Endothelial cell of umbilical vein (primary cell): ENCODE data around the gene KLHL36. TPM values are rescaled to one million over a fixed set of nuclear protein-coding genes. Genes with fewer than 3 reads are reported as not detected.
"Not testable (repeated sequence)": the region's sequence is repeated elsewhere in the genome, so short reads cannot be mapped to it uniquely, and the experiment has no call there.

Experiments used
- BruUV-seq: library from RNA; stranded (reverse); fragments of 400-500 nt; replicated peaks from 2 replicates; lab custom pipeline; 2021; lab: Mats Ljungman, UMichigan
- CTCF ChIA-PET: fragments of 300-600, 350-600 bp; sonication (Branson Sonifier 250); formaldehyde crosslinking; loops from one replicate; lab custom pipeline; 2021; ENCODE audit warnings: antibody characterized with exemption, inconsistent platforms; lab: Charles Lee
- POLR2A ChIA-PET: fragments of 300-600, 350-600 bp; sonication (Branson Sonifier 250); formaldehyde crosslinking; loops from one replicate; lab custom pipeline; 2021; ENCODE audit warnings: antibody characterized with exemption, inconsistent platforms; lab: Charles Lee
- DNase-seq: peaks from one replicate; pipeline ENCODE4 v3.0.0-alpha.2; 2011; ENCODE audit warnings: low read depth, low spot score
- FAIRE-seq: peaks from 2 replicates; lab custom pipeline; 2011; peaks lifted over from hg19 to GRCh38; lab: Jason Lieb, UNC
- H2AFZ ChIP-seq: 2 replicates; pipeline ENCODE4 v1.6.0; 2012; ENCODE audit warnings: low read depth, low read length, control low read depth, inconsistent platforms
- H3K27ac ChIP-seq: 2 replicates; pipeline ENCODE4 v1.5.1; 2011; ENCODE audit warnings: low read depth, mild to moderate bottlenecking, control low read depth, low read length, moderate library complexity; ENCODE audit not compliant: insufficient read depth
- H3K27me3 ChIP-seq, 2 experiments: 2 replicates each; pipeline versions ENCODE4 v1.6.0 to v1.6.1; 2011; ENCODE audit warnings: low read length in 2 of 2, mixed read lengths in 1 of 2; ENCODE audit not compliant: control insufficient read depth in 2 of 2, insufficient read depth in 2 of 2
- H3K36me3 ChIP-seq, 2 experiments: 2 replicates in 1 of 2; 3 replicates in 1 of 2; pipeline ENCODE4 v1.5.1; 2011; ENCODE audit warnings: low read length in 2 of 2, mild to moderate bottlenecking in 1 of 2, moderate library complexity in 1 of 2; ENCODE audit not compliant: control insufficient read depth in 2 of 2, insufficient read depth in 2 of 2; ENCODE audit errors: extremely low read depth in 1 of 2
- H3K4me1 ChIP-seq: 3 replicates; pipeline ENCODE4 v1.5.1; 2011; ENCODE audit warnings: mild to moderate bottlenecking, low read length; ENCODE audit not compliant: control insufficient read depth, insufficient read depth; ENCODE audit errors: extremely low read depth
- H3K4me2 ChIP-seq: 2 replicates; pipeline ENCODE4 v1.6.1; 2011; ENCODE audit warnings: low read length, control low read depth, mixed read lengths; ENCODE audit not compliant: insufficient read depth
- H3K4me3 ChIP-seq, 3 experiments: fragments of 200-600 bp in 1 of 3; sonication (generic), shearing (Covaris generic) in 1 of 3; replicated peaks in 1 of 3; 2 replicates each; pipeline ENCODE4 v1.5.1; 2011 to 2016; ENCODE audit warnings: control low read depth in 3 of 3, low read length in 3 of 3, mild to moderate bottlenecking in 2 of 3, inconsistent platforms in 1 of 3, low read depth in 1 of 3, moderate library complexity in 1 of 3; ENCODE audit not compliant: insufficient read depth in 1 of 3
- H3K79me2 ChIP-seq: 2 replicates; pipeline ENCODE4 v1.6.0; 2012; ENCODE audit warnings: low read length, inconsistent platforms; ENCODE audit not compliant: control insufficient read depth, insufficient read depth
- H3K9ac ChIP-seq: replicated peaks from 2 replicates; pipeline ENCODE3; 2011; ENCODE audit warnings: low read length, control low read depth; ENCODE audit not compliant: insufficient read depth; ENCODE audit errors: extremely low read depth
- H3K9me1 ChIP-seq: replicated peaks from 3 replicates; pipeline ENCODE4 v1.6.0; 2011; ENCODE audit warnings: mild to moderate bottlenecking, low read length; ENCODE audit not compliant: control insufficient read depth, insufficient read depth; ENCODE audit errors: extremely low read depth
- H3K9me3 ChIP-seq: replicated peaks from 2 replicates; pipeline ENCODE4 v1.5.1; 2012; ENCODE audit warnings: low read length, inconsistent platforms; ENCODE audit not compliant: control insufficient read depth, insufficient read depth
- H4K20me1 ChIP-seq: replicated peaks from 2 replicates; pipeline ENCODE3; 2011; ENCODE audit warnings: mild to moderate bottlenecking, low read length; ENCODE audit not compliant: control insufficient read depth, insufficient read depth; ENCODE audit errors: extremely low read depth
- JUN ChIP-seq: IDR thresholded peaks from 2 replicates; pipeline ENCODE4 v1.6.1; 2011; ENCODE audit warnings: borderline replicate concordance, low read depth; ENCODE audit not compliant: insufficient read length, insufficient read depth
- POLR2A ChIP-seq: IDR thresholded peaks from 2 replicates; pipeline ENCODE4 v1.6.1; 2012; ENCODE audit warnings: low read depth, mild to moderate bottlenecking, control low read depth, low read length
- dilution Hi-C: fragments of 300-500 bp; cut with MboI; formaldehyde crosslinking; loops from one replicate; pipeline ENCODE4 v1.15.0; 2019; ENCODE audit warnings: low sequenced_read_pairs; ENCODE audit not compliant: extremely low pct_ligation_motif_present
- intact Hi-C: fragments of 100-400 bp; cut with micrococcal nuclease; formaldehyde crosslinking; loops from one replicate; pipeline ENCODE4 v1.10.0; 2022
- polyA plus RNA-seq, 4 experiments: library from polyadenylated mRNA; depleted of rRNA in 3 of 4; stranded (reverse) in 3 of 4; unstranded in 1 of 4; fragments of >200 nt; gene quantifications; 2 replicates each; pipeline versions ENCODE4 v1.2.1 to v1.2.3, GENCODE V29; 2011 to 2012; ENCODE audit warnings: missing spikeins in 1 of 4
- total RNA-seq: library from RNA; stranded (reverse); gene quantifications from 2 replicates; pipeline ENCODE4 v1.2.3, GENCODE V29; 2021
- TF ChIP-seq, protein P1 (sequence below): IDR thresholded peaks from 2 replicates; pipeline ENCODE4 v1.6.1; 2011; ENCODE audit not compliant: insufficient read depth, insufficient read length

Gene KLHL36
- total and polyA plus RNA-seq, 2 donors (not counting 3 experiments of a cell fraction or from before 2014, with no cell fraction given) = 31.3 to 38.8 TPM

GRCh38 chr16:84687715-84688114 is 39.4 kb downstream of the KLHL36 start:
- CTCF ChIA-PET = interaction anchor here (0.6 to 2.2 kb wide), 5 partner anchors 15 to 265 kb away, joined by 3 to 9 read pairs (median 4); no protein-coding TSS in a partner anchor

GRCh38 chr16:84688163-84688562 is 39.9 kb downstream of the KLHL36 start:
- H3K79me2 ChIP-seq, H3K9ac ChIP-seq, BruUV-seq, H3K36me3 ChIP-seq, H3K27me3 ChIP-seq, POLR2A ChIA-PET, DNase-seq, H2AFZ ChIP-seq, H3K9me3 ChIP-seq, H4K20me1 ChIP-seq, H3K27ac ChIP-seq, H3K4me2 ChIP-seq, H3K4me3 ChIP-seq, intact Hi-C loops, dilution Hi-C loops, FAIRE-seq, H3K9me1 ChIP-seq: not testable (repeated sequence)
- CTCF ChIA-PET = interaction anchor here (0.6 to 2.2 kb wide), 5 partner anchors 15 to 264 kb away, joined by 3 to 9 read pairs (median 4); no protein-coding TSS in a partner anchor
- peaks cover 14% of the 10 kb centered on the region for H3K4me1 ChIP-seq

More at GRCh38 chr16:84687715-84688114, 39.4 kb downstream of the KLHL36 start:
- BruUV-seq = no TSS peak
- H3K9me3 ChIP-seq = no peaks in the 10 kb centered on the region
- H3K4me2 ChIP-seq = no peak overlapping the region
- H3K9ac ChIP-seq = no peak overlapping the region
- no peak overlapping the region for H3K4me3 ChIP-seq
- no peaks in the 10 kb centered on the region for H3K79me2 ChIP-seq
- H2AFZ ChIP-seq = peak overlapping the region; percentile 56
- H3K36me3 ChIP-seq = no peaks in the 10 kb centered on the region
- DNase-seq (peak; percentile 37), FAIRE-seq (peak; percentile 70)
- TF ChIP-seq, protein P1, sequence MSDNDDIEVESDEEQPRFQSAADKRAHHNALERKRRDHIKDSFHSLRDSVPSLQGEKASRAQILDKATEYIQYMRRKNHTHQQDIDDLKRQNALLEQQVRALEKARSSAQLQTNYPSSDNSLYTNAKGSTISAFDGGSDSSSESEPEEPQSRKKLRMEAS = peak; percentile 21
- no peak for TF ChIP-seq POLR2A
- peak; percentile 35 for TF ChIP-seq JUN
- intact Hi-C loops = no loop called here
- dilution Hi-C loops = no loop called here
- H3K27ac ChIP-seq = peak overlapping the region; percentile 46
- no peaks in the 10 kb centered on the region for H3K9me1 ChIP-seq
- H3K27me3 ChIP-seq = no peaks in the 10 kb centered on the region
- POLR2A ChIA-PET = no interaction called here
- H4K20me1 ChIP-seq = no peaks in the 10 kb centered on the region
- peaks cover 13% of the 10 kb centered on the region for H3K4me1 ChIP-seq
